Astrocyte (in vitro differentiated cells and primary cell): Measurements from ENCODE around the gene VTCN1.

ENCODE experiments used
- CTCF ChIP-seq: IDR thresholded peaks from 2 replicates; pipeline ENCODE4 v1.5.1; 2011; ENCODE audit warnings: low read depth, mild to moderate bottlenecking, inconsistent platforms, low read length, moderate library complexity; ENCODE audit not compliant: insufficient read depth
- EZH2 ChIP-seq: IDR thresholded peaks from 2 replicates; pipeline ENCODE4 v1.6.1; 2012; ENCODE audit warnings: mild to moderate bottlenecking, low read length, inconsistent platforms; ENCODE audit not compliant: insufficient read depth

GRCh38 chr1:117136749-117137148 is 74.0 kb downstream of the VTCN1 start:
- TF ChIP-seq CTCF (no peak), EZH2 (no peak)
